HEK293T (cell line): Measurements from ENCODE around the gene DNAI2.

ENCODE experiments used
- CTCF ChIA-PET: fragments of 350-600 bp; formaldehyde crosslinking; extraction: SDS; loops from one replicate; lab custom pipeline; 2021; ENCODE audit warnings: antibody characterized with exemption, inconsistent platforms; lab: Yijun Ruan, JAX
- POLR2A ChIA-PET: fragments of 350-600 bp; formaldehyde crosslinking; extraction: SDS; loops from one replicate; lab custom pipeline; 2020; ENCODE audit warnings: antibody characterized with exemption, inconsistent platforms; lab: Yijun Ruan, JAX
- DNase-seq: peaks from one replicate; pipeline ENCODE4 v3.0.0; 2012; ENCODE audit warnings: mixed read lengths; ENCODE audit errors: extremely low spot score
- ARNT ChIP-seq: fragments of 450-650 bp; IDR thresholded peaks from 2 replicates; pipeline ENCODE4 v1.6.1; 2017; ENCODE audit warnings: mild to moderate bottlenecking
- BHLHE40 ChIP-seq: fragments of 450-650 bp; IDR thresholded peaks from 2 replicates; pipeline ENCODE4 v1.6.1; 2016; ENCODE audit warnings: mild to moderate bottlenecking, moderate library complexity, borderline replicate concordance
- CTBP1 ChIP-seq: fragments of 450-650 bp; IDR thresholded peaks from 2 replicates; pipeline ENCODE4 v1.6.1; 2016; ENCODE audit warnings: borderline replicate concordance
- ELF4 ChIP-seq: fragments of 450-650 bp; IDR thresholded peaks from 2 replicates; pipeline ENCODE4 v1.6.1; 2017; ENCODE audit warnings: antibody characterized with exemption
- FOXA1 ChIP-seq: fragments of 450-650 bp; IDR thresholded peaks from 2 replicates; pipeline ENCODE4 v1.6.1; 2016; ENCODE audit warnings: mild to moderate bottlenecking
- FOXK2 ChIP-seq: fragments of 450-650 bp; IDR thresholded peaks from 2 replicates; pipeline ENCODE4 v1.6.1; 2016; ENCODE audit warnings: mild to moderate bottlenecking
- FOXM1 ChIP-seq: fragments of 450-650 bp; IDR thresholded peaks from 2 replicates; pipeline ENCODE4 v1.6.1; 2017; ENCODE audit warnings: mild to moderate bottlenecking, borderline replicate concordance
- HDGF ChIP-seq: fragments of 450-650 bp; IDR thresholded peaks from 2 replicates; pipeline ENCODE4 v1.6.1; 2017; ENCODE audit warnings: antibody characterized with exemption, borderline replicate concordance
- L3MBTL2 ChIP-seq: fragments of 450-650 bp; conservative IDR thresholded peaks from 2 replicates; pipeline ENCODE4 v1.6.1; 2016; ENCODE audit warnings: mild to moderate bottlenecking
- LEF1 ChIP-seq: fragments of 450-650 bp; IDR thresholded peaks from 2 replicates; pipeline ENCODE4 v1.6.1; 2017; ENCODE audit warnings: mild to moderate bottlenecking, borderline replicate concordance
- NFRKB ChIP-seq: fragments of 450-650 bp; IDR thresholded peaks from 2 replicates; pipeline ENCODE4 v1.6.1; 2016; ENCODE audit warnings: mild to moderate bottlenecking, moderate library complexity
- SP1 ChIP-seq: fragments of 450-650 bp; IDR thresholded peaks from 2 replicates; pipeline ENCODE4 v1.6.1; 2017
- SUZ12 ChIP-seq: fragments of 450-650 bp; IDR thresholded peaks from 2 replicates; pipeline ENCODE4 v1.6.1; 2016; ENCODE audit warnings: mild to moderate bottlenecking
- TARDBP ChIP-seq: fragments of 450-650 bp; IDR thresholded peaks from 2 replicates; pipeline ENCODE4 v1.6.1; 2016
- ZNF384 ChIP-seq: fragments of 450-650 bp; IDR thresholded peaks from 2 replicates; pipeline ENCODE4 v1.6.1; 2016
- TF ChIP-seq, protein P1 (sequence below): fragments of 450-650 bp; IDR thresholded peaks from 2 replicates; pipeline ENCODE4 v1.6.1; 2016

Gene DNAI2

GRCh38 chr17:74358697-74359096 lies 84.7 kb downstream of the DNAI2 start:
- no peak for DNase-seq
- ChIA-PET CTCF (interaction anchor here (1.2 kb wide), 1 partner anchor 9 kb away, joined by 4 read pairs; the partner anchor contains the start of gene GPR142), POLR2A (no interaction called here)
- TF ChIP-seq, protein P1, sequence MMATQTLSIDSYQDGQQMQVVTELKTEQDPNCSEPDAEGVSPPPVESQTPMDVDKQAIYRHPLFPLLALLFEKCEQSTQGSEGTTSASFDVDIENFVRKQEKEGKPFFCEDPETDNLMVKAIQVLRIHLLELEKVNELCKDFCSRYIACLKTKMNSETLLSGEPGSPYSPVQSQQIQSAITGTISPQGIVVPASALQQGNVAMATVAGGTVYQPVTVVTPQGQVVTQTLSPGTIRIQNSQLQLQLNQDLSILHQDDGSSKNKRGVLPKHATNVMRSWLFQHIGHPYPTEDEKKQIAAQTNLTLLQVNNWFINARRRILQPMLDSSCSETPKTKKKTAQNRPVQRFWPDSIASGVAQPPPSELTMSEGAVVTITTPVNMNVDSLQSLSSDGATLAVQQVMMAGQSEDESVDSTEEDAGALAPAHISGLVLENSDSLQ, result no peak
- no peak for TF ChIP-seq BHLHE40

GRCh38 chr17:74359916-74360315 lies 85.9 kb downstream of the DNAI2 start:
- no peak for DNase-seq
- POLR2A ChIA-PET, result no interaction called here
- CTCF ChIA-PET, result interaction anchor here (1.2 kb wide), 1 partner anchor 8 kb away, joined by 4 read pairs; the partner anchor contains the start of gene GPR142
- TF ChIP-seq TARDBP (no peak), NFRKB (no peak), CTBP1 (no peak), ZNF384 (no peak), L3MBTL2 (no peak), FOXM1 (no peak), SUZ12 (no peak), ARNT (no peak), ELF4 (no peak), BHLHE40 (no peak), FOXA1 (no peak)
- TF ChIP-seq, protein P1, result no peak

DNA sequence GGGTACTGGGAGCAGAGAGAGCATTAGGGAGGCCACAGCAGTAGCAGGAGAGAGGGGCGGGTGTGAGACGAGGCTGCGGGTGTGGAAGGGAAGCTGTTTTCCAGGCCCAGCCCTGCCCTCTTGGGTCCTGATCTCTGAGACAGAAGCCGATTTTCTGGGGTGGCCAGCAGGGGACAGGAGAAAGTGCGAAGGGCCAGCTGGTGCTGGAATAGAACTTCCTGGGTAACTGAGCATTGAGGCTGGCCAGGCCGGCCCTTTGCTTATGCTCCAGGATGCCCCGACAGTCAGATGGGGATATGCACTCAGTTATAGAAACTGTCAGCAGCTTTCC lies 86.8 kb downstream of the DNAI2 start:
- ChIA-PET POLR2A (no interaction called here), CTCF (interaction anchor here (0.7 to 2.2 kb wide), 8 partner anchors 9 to 86 kb away, joined by 3 to 10 read pairs (median 4); no protein-coding TSS in a partner anchor)
- TF ChIP-seq SP1 (no peak), BHLHE40 (no peak), FOXK2 (no peak), ZNF384 (no peak), ARNT (no peak), FOXA1 (no peak)
- TF ChIP-seq, protein P1, result no peak
- no peak for DNase-seq

DNA sequence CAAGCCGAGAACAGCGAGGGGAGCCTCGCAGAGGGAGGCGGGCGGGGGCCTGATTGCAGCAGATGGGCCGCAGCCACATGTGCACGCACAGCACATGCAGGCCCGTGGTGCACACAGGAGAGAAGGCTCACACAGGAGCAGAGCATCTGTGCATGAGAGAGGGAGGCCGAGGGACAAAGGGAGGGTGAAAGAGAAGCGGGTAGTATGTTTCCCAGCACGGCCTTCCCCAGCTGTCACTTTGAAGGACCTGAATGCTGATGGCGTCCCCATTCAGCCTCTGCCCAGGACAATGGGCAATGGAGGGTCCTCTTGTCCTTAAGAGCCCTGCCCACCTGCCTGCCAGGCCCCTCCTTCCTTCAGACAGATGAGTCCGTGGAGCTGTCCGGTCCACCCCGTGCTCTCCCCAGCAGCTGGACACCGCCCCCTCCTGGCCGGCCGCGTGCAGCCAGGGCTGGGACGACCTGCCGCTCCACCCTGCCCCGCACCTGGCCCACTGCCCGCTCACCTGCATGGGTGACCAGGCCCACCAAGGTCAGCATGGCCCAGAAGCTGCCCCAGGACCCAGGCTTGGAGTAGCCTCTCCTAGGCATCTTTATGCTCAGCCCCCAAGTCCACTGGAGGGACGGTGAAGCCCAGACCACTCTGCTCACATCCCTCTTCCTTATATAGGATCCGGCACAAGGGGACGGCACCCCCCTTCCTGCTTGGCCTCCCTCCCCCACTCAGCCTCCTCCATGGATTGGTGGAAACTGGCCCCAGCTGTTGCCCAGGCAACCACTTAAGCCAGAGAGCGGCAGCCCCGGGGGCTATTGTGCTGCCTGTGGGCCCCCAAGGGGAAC lies 87.4 kb downstream of the DNAI2 start, which contains the start of gene BTBD17:
BTBD17 (minus strand) TSS at position 639 of the 839 bp plus-strand sequence; CDS start at position 590, 49 bp downstream.
- DNase-seq, result peak; percentile 77
- ChIA-PET CTCF (interaction anchor here (0.5 to 2.2 kb wide), 11 partner anchors 10 to 1522 kb away, joined by 3 to 10 read pairs (median 3); no protein-coding TSS in a partner anchor), POLR2A (no interaction called here)
- no peak for TF ChIP-seq NFRKB
- TF ChIP-seq L3MBTL2, result no peak
- no peak for TF ChIP-seq FOXK2
- TF ChIP-seq FOXM1, result no peak
- no peak for TF ChIP-seq ZNF384

GRCh38 chr17:74362069-74362405 lies 88.0 kb downstream of the DNAI2 start:
- no peak for DNase-seq
- TF ChIP-seq BHLHE40, result no peak
- no peak for TF ChIP-seq TARDBP
- no peak for TF ChIP-seq SP1
- no peak for TF ChIP-seq LEF1
- TF ChIP-seq CTBP1, result no peak
- no peak for TF ChIP-seq FOXM1
- no peak for TF ChIP-seq L3MBTL2
- TF ChIP-seq ELF4, result no peak
- TF ChIP-seq HDGF, result no peak
- TF ChIP-seq, protein P1, result no peak
- no peak for TF ChIP-seq ZNF384
- no peak for TF ChIP-seq SUZ12
- TF ChIP-seq ARNT, result no peak
- ChIA-PET CTCF (interaction anchor here (0.5 to 2.2 kb wide), 11 partner anchors 10 to 228 kb away, joined by 3 to 10 read pairs (median 4); no protein-coding TSS in a partner anchor), POLR2A (no interaction called here)

GRCh38 chr17:74362810-74363498 lies 88.9 kb downstream of the DNAI2 start:
- no peak for TF ChIP-seq FOXM1
- TF ChIP-seq, protein P1, result no peak
- no peak for TF ChIP-seq FOXA1
- TF ChIP-seq ZNF384, result no peak
- TF ChIP-seq HDGF, result no peak
- no peak for TF ChIP-seq CTBP1
- CTCF ChIA-PET, result interaction anchor here (0.6 to 2.2 kb wide), 15 partner anchors 11 to 227 kb away, joined by 3 to 10 read pairs (median 4); no protein-coding TSS in a partner anchor
- POLR2A ChIA-PET, result no interaction called here
- DNase-seq, result no peak
